Chondrocyte (in vitro differentiated cells): Measurements from ENCODE around the gene CDC20B. TPM values are rescaled to one million over a fixed set of nuclear protein-coding genes. Genes with fewer than 3 reads are reported as not detected.

Experiments used
- DNase-seq: peaks from one replicate; pipeline ENCODE4 v3.0.0; 2021; ENCODE audit warnings: mixed read lengths, low spot score
- H3K27ac Mint-ChIP-seq: one replicate; pipeline ENCODE4 v1.8.0; 2021; ENCODE audit warnings: mild to moderate bottlenecking, moderate library complexity, mixed read lengths; ENCODE audit not compliant: unreplicated experiment
- H3K27me3 Mint-ChIP-seq: 2 replicates; pipeline ENCODE4 v1.8.0; 2021; ENCODE audit warnings: low read depth, mixed read lengths
- H3K36me3 Mint-ChIP-seq: 2 replicates; pipeline ENCODE4 v1.8.0; 2021; ENCODE audit warnings: low read depth, mixed read lengths
- H3K4me1 Mint-ChIP-seq: 2 replicates; pipeline ENCODE4 v1.8.0; 2021; ENCODE audit warnings: low read depth, mild to moderate bottlenecking, mixed read lengths
- H3K4me3 Mint-ChIP-seq: one replicate; pipeline ENCODE4 v1.8.0; 2021; ENCODE audit warnings: mild to moderate bottlenecking, moderate library complexity, mixed read lengths; ENCODE audit not compliant: unreplicated experiment
- H3K9me3 Mint-ChIP-seq: 2 replicates; pipeline ENCODE4 v1.8.0; 2021; ENCODE audit warnings: low read depth, mixed read lengths
- long read RNA-seq: library from polyadenylated mRNA; stranded (forward); transcript quantifications from one replicate; pipeline ENCODE4 v2.0.0, GENCODE V29; 2021
- total RNA-seq: library from RNA; stranded (reverse); gene quantifications from 3 replicates; pipeline ENCODE4 v1.2.1, GENCODE V29; 2021
- TF ChIP-seq, protein P1 (sequence below): fragments of 200-600 bp; sonication (generic); IDR thresholded peaks from 2 replicates; pipeline ENCODE4 v1.5.0; 2021; ENCODE audit warnings: antibody characterized with exemption, mild to moderate bottlenecking, moderate library complexity

Gene CDC20B
- total RNA-seq: not detected in 3 replicates
- long read RNA-seq, partial matches to known transcripts: 0 of 5 reads
- long read RNA-seq, other reads (novel, unspliced or antisense): 5 of 5 reads

DNA sequence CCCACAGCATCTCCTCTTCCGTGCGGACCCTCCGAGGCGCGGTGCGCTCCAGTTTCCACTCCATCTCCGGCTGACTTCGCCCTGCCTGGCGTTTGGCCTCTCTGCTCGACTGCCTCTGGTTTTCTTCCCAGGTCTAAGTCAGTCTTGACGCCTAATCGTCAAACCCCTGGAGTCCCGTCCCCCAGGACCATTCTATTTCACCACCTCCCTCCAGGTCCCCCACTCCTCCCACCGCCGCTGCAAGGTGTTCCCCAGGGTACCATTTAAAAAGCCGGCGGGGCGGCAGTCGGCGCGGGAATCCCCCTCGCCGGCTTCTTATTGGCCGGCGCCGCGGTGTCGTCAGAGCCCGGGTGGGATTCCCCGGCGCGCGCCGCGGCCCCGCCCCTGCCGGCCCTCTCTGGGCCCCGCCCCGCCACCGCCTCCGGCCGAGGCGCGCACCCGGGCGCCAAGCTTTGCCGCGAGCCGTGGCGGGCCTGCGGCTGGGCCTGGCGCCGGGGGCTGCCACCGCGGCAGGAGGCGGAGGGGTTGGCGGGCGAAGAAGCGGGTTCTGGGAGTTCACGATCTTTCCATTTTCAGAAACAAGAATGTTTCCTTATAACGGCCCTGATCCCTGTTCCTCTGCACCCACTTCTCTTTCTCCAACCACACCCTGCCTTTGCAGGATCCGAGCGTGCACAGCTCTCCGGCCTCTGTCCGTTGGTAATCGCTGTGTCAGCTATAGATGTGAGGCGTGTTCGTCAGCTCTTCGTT, at the start of gene CDC20B:
TSS of gene CDC20B (minus strand) at position 241 of the 750 bp plus-strand sequence. CDS start at position 64, 177 bp downstream.
- Mint-ChIP-seq H3K9me3 (no peaks in the 10 kb centered on the region), H3K4me3 (peak within 1 kb of the TSS; percentile 83), H3K36me3 (no peaks in the 10 kb centered on the region), H3K27ac (peak within 1 kb of the TSS; percentile 76), H3K27me3 (peaks cover 41% of the 10 kb centered on the region), H3K4me1 (peaks cover 37% of the 10 kb centered on the region)
- TF ChIP-seq, protein P1, sequence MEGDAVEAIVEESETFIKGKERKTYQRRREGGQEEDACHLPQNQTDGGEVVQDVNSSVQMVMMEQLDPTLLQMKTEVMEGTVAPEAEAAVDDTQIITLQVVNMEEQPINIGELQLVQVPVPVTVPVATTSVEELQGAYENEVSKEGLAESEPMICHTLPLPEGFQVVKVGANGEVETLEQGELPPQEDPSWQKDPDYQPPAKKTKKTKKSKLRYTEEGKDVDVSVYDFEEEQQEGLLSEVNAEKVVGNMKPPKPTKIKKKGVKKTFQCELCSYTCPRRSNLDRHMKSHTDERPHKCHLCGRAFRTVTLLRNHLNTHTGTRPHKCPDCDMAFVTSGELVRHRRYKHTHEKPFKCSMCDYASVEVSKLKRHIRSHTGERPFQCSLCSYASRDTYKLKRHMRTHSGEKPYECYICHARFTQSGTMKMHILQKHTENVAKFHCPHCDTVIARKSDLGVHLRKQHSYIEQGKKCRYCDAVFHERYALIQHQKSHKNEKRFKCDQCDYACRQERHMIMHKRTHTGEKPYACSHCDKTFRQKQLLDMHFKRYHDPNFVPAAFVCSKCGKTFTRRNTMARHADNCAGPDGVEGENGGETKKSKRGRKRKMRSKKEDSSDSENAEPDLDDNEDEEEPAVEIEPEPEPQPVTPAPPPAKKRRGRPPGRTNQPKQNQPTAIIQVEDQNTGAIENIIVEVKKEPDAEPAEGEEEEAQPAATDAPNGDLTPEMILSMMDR: no peak
- DNase-seq: no peak

DNA sequence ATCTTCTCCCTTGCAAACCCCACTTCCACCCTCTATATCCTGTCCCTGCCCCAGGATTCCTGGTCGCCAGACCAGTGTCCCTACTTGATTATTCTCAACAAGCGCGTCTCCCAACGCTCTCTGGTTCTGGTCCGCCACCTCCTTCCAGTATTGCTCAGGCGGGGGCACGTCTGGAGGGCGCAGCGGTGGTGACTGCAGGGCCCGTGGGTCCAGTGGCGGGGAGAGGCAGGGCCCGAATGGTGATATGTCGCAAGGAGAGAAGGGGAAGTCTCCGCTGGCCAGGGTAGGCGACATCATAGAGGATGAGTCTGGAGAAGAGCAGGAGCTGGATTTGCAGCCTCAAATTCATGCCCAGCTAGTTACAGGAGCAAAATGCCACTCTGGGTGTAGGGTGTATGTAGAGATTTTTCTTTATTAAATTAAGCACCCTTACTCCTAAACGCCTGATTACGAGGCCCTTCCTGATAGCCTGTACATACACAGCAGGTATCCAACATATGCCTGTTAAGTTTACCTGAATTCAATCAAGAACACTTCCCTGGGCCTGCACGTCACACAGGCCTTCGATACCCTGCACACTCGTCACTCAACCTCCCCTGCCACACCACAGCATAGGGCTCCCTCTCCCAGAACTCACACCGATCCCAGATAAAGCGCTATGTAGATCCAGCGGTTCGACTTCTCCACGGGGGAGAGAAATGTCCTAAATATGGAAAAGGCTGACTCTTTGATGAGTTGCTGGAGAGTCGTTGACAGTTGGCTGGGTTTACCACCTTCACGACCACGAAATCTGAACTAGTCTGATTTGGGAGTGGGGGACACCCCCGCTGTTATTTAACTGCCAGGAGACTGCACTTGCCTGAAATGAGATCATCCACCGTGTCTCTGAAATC, 49.4 kb upstream of the CDC20B start:
- DNase-seq: no peak
- Mint-ChIP-seq H3K9me3 (no peaks in the 10 kb centered on the region), H3K27me3 (peaks cover 78% of the 10 kb centered on the region), H3K36me3 (peaks cover 5% of the 10 kb centered on the region), H3K4me3 (no peak overlapping the region), H3K4me1 (peaks cover 21% of the 10 kb centered on the region), H3K27ac (no peak overlapping the region)
- TF ChIP-seq, protein P1: no peak

GRCh38 chr5:55220433-55221185, 47.6 kb upstream of the CDC20B start:
- Mint-ChIP-seq H3K27ac (no peak overlapping the region), H3K36me3 (peaks cover 5% of the 10 kb centered on the region), H3K4me1 (peaks cover 19% of the 10 kb centered on the region), H3K27me3 (peaks cover 76% of the 10 kb centered on the region), H3K9me3 (no peaks in the 10 kb centered on the region), H3K4me3 (peak overlapping the region; percentile 69)
- no peak for DNase-seq
- TF ChIP-seq, protein P1: peak; percentile 51

DNA sequence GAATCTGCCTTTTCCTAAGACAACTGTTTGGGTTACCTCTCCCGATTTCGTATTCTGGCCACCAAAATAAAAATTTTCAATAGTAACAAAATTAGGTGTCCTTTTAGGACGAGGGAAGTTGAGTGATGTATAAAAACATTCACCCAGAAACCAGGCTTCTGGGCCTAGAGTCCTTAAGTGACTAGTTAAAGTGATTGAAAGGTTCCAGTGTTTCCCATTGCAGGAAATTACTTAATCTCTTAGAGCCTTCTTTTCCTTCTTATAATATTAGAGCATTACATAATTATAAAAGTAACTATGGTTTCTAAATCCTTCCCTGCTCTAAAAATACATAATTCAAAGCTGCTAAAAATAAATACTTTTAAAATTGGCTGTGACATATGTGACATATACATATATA, 46.8 kb upstream of the CDC20B start:
- H3K27me3 Mint-ChIP-seq: peaks cover 72% of the 10 kb centered on the region
- no peaks in the 10 kb centered on the region for H3K9me3 Mint-ChIP-seq
- peaks cover 19% of the 10 kb centered on the region for H3K4me1 Mint-ChIP-seq
- H3K36me3 Mint-ChIP-seq: peaks cover 5% of the 10 kb centered on the region
- H3K4me3 Mint-ChIP-seq: no peak overlapping the region
- DNase-seq: no peak
- TF ChIP-seq, protein P1: no peak
- H3K27ac Mint-ChIP-seq: no peak overlapping the region
